Keratinocyte (primary cell): ENCODE data around the gene RASL10A.

Experiments used
- EZH2 ChIP-seq: IDR thresholded peaks from one replicate; pipeline ENCODE4 v1.6.1; 2012; ENCODE audit warnings: inconsistent platforms, mild to moderate bottlenecking, low read length, moderate library complexity
- TF ChIP-seq, protein P1 (sequence below), 3 experiments: IDR thresholded peaks in 1 of 3; conservative IDR thresholded peaks in 1 of 3; optimal IDR thresholded peaks in 1 of 3; 2 replicates in 2 of 3; 3 replicates in 1 of 3; pipeline versions ENCODE3 to v1.5.1; 2011; ENCODE audit warnings: low read length in 3 of 3, mild to moderate bottlenecking in 3 of 3, moderate library complexity in 2 of 3, control low read depth in 1 of 3, inconsistent platforms in 1 of 3; ENCODE audit not compliant: insufficient read depth in 2 of 3; ENCODE audit errors: extremely low read depth in 1 of 3

DNA sequence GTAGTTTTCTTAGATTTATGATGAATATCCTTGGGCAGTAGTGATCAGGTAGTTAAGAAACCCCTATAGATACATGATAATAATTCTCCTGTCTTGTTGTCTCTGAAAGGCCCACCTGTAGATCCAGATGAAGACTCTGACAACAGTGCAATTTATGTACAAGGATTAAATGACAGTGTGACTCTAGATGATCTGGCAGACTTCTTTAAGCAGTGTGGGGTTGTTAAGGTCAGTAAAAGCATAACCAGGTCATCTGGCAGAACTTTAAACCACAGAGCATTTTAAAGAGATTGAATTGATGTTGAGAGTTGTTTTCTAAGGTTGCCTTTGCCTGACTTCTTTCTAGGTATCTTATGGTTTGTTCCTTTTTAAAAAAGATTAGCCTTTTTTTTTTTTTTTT lies 23.1 kb downstream of the RASL10A start:
- TF ChIP-seq, protein P1, sequence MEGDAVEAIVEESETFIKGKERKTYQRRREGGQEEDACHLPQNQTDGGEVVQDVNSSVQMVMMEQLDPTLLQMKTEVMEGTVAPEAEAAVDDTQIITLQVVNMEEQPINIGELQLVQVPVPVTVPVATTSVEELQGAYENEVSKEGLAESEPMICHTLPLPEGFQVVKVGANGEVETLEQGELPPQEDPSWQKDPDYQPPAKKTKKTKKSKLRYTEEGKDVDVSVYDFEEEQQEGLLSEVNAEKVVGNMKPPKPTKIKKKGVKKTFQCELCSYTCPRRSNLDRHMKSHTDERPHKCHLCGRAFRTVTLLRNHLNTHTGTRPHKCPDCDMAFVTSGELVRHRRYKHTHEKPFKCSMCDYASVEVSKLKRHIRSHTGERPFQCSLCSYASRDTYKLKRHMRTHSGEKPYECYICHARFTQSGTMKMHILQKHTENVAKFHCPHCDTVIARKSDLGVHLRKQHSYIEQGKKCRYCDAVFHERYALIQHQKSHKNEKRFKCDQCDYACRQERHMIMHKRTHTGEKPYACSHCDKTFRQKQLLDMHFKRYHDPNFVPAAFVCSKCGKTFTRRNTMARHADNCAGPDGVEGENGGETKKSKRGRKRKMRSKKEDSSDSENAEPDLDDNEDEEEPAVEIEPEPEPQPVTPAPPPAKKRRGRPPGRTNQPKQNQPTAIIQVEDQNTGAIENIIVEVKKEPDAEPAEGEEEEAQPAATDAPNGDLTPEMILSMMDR (optimal IDR thresholded peaks at IDR 0.05 in 1 of 3, IDR thresholded peaks at IDR 0.05 in 1 of 3, conservative IDR thresholded peaks at IDR 0.05 in 1 of 3; ENCODE audit: extremely low read depth in 1 of 3, insufficient read depth in 2 of 3, low read length in 3 of 3) = no peak
- TF ChIP-seq EZH2 = no peak
